Duodenal mucosa (tissue), 2 donors: ENCODE measurements around the gene LTBP3.

Experiments
- H3K27ac ChIP-seq: one replicate; pipeline ENCODE4 v1.7.0; 2013; ENCODE audit warnings: low read depth, low read length
- H3K27me3 ChIP-seq, 2 donors: one replicate each; pipeline ENCODE4 v1.7.0; 2013; ENCODE audit warnings: low read length in 2 of 2, control low read depth in 1 of 2; ENCODE audit not compliant: insufficient read depth in 2 of 2, control insufficient read depth in 1 of 2
- H3K36me3 ChIP-seq, 2 donors: one replicate each; pipeline ENCODE4 v1.7.0; 2013; ENCODE audit warnings: low read length in 2 of 2, control low read depth in 1 of 2; ENCODE audit not compliant: insufficient read depth in 2 of 2, control insufficient read depth in 1 of 2
- H3K4me1 ChIP-seq, 2 donors: one replicate each; pipeline ENCODE4 v1.7.0; 2013; ENCODE audit warnings: low read length in 2 of 2, control low read depth in 1 of 2; ENCODE audit not compliant: insufficient read depth in 2 of 2, control insufficient read depth in 1 of 2
- H3K4me3 ChIP-seq, 2 donors: one replicate each; pipeline ENCODE4 v1.7.0; 2013; ENCODE audit warnings: low read length in 2 of 2, low read depth in 1 of 2
- H3K9ac ChIP-seq, 2 donors: one replicate each; pipeline ENCODE4 v1.7.0; 2013; ENCODE audit warnings: low read length in 2 of 2, low read depth in 1 of 2
- H3K9me3 ChIP-seq, 2 donors: one replicate each; pipeline ENCODE4 v1.7.0; 2013; ENCODE audit warnings: low read length in 2 of 2, control low read depth in 1 of 2; ENCODE audit not compliant: control insufficient read depth in 1 of 2

The LTBP3 gene

GRCh38 chr11:65558002-65558929 lies at the start of gene LTBP3:
Gene LTBP3, minus strand, starts transcription at chr11:65558359. Its CDS starts 400 bp downstream, at chr11:65557959.
- Histone ChIP-seq H3K36me3 (no peaks in the 10 kb centered on the region), H3K4me3 (peak within 1 kb of the TSS; percentile 35 to 64), H3K9ac (peak within 1 kb of the TSS; percentile 51 to 79), H3K27me3 (no peaks in the 10 kb centered on the region), H3K9me3 (no peaks in the 10 kb centered on the region), H3K4me1 (peaks cover 33 to 46% of the 10 kb centered on the region in 2 donors), H3K27ac (peak within 1 kb of the TSS; percentile 80)

- Histone ChIP-seq H3K4me3 (peak overlapping the region in 1 of 2 donors; percentile 13), H3K36me3 (peaks cover 29 to 73% of the 10 kb centered on the region in 2 donors), H3K27ac (peak overlapping the region; percentile 56), H3K9ac (no peak overlapping the region), H3K4me1 (peaks cover 17 to 36% of the 10 kb centered on the region in 2 donors), H3K9me3 (no peaks in the 10 kb centered on the region), H3K27me3 (no peaks in the 10 kb centered on the region)
Observed at GRCh38 chr11:65606876-65607613, 48.9 kb upstream of the LTBP3 start.

GRCh38 chr11:65604258-65604657 lies 46.1 kb upstream of the LTBP3 start:
- H3K27ac ChIP-seq: no peak overlapping the region
- no peak overlapping the region for H3K9ac ChIP-seq
- no peaks in the 10 kb centered on the region for H3K9me3 ChIP-seq
- peaks cover 38 to 60% of the 10 kb centered on the region in 2 donors for H3K36me3 ChIP-seq
- no peaks in the 10 kb centered on the region for H3K27me3 ChIP-seq
- no peak overlapping the region for H3K4me3 ChIP-seq
- H3K4me1 ChIP-seq: peaks cover 0 to 9% of the 10 kb centered on the region in 2 donors

GRCh38 chr11:65599955-65600246 lies 41.7 kb upstream of the LTBP3 start:
- Histone ChIP-seq H3K9me3 (no peaks in the 10 kb centered on the region), H3K36me3 (peaks cover 28 to 47% of the 10 kb centered on the region in 2 donors), H3K27ac (no peak overlapping the region), H3K27me3 (no peaks in the 10 kb centered on the region), H3K9ac (no peak overlapping the region), H3K4me3 (no peak overlapping the region), H3K4me1 (peaks cover 9 to 10% of the 10 kb centered on the region in 2 donors)

- no peak overlapping the region for H3K4me3 ChIP-seq
- H3K27ac ChIP-seq: no peak overlapping the region
- H3K36me3 ChIP-seq: peaks cover 24 to 42% of the 10 kb centered on the region in 2 donors
- no peaks in the 10 kb centered on the region for H3K27me3 ChIP-seq
- H3K9me3 ChIP-seq: no peaks in the 10 kb centered on the region
- H3K9ac ChIP-seq: no peak overlapping the region
- peaks cover 9 to 11% of the 10 kb centered on the region in 2 donors for H3K4me1 ChIP-seq
Observed at GRCh38 chr11:65599216-65599954, 41.2 kb upstream of the LTBP3 start.

GRCh38 chr11:65598258-65598699 lies 40.1 kb upstream of the LTBP3 start:
- Histone ChIP-seq H3K4me1 (peaks cover 9 to 11% of the 10 kb centered on the region in 2 donors), H3K9me3 (no peaks in the 10 kb centered on the region), H3K27ac (no peak overlapping the region), H3K27me3 (no peaks in the 10 kb centered on the region), H3K9ac (no peak overlapping the region), H3K36me3 (peaks cover 24 to 34% of the 10 kb centered on the region in 2 donors), H3K4me3 (no peak overlapping the region)

- no peaks in the 10 kb centered on the region for H3K9me3 ChIP-seq
- H3K4me3 ChIP-seq: no peak overlapping the region
- no peak overlapping the region for H3K9ac ChIP-seq
- H3K4me1 ChIP-seq: peaks cover 11 to 12% of the 10 kb centered on the region in 2 donors
- H3K36me3 ChIP-seq: peaks cover 24 to 32% of the 10 kb centered on the region in 2 donors
- no peaks in the 10 kb centered on the region for H3K27me3 ChIP-seq
- no peak overlapping the region for H3K27ac ChIP-seq
Observed at GRCh38 chr11:65596520-65596919, 38.4 kb upstream of the LTBP3 start.

- Histone ChIP-seq H3K27ac (no peak within 1 kb of the TSS), H3K36me3 (peaks cover 21 to 32% of the 10 kb centered on the region in 2 donors)
Observed at GRCh38 chr11:65595543-65596281, 37.6 kb upstream of the LTBP3 start, which contains the start of gene KCNK7. Gene KCNK7, minus strand, starts transcription at chr11:65595800. Its CDS starts 28 bp downstream, at chr11:65595772.

GRCh38 chr11:65595131-65595530 lies 37.0 kb upstream of the LTBP3 start:
- Histone ChIP-seq H3K4me1 (peaks cover 11 to 13% of the 10 kb centered on the region in 2 donors), H3K9me3 (no peaks in the 10 kb centered on the region), H3K27me3 (no peaks in the 10 kb centered on the region), H3K9ac (no peak overlapping the region), H3K36me3 (peaks cover 19 to 35% of the 10 kb centered on the region in 2 donors), H3K4me3 (no peak overlapping the region), H3K27ac (no peak overlapping the region)

More at GRCh38 chr11:65595543-65596281, 37.6 kb upstream of the LTBP3 start, which contains the start of gene KCNK7:
- H3K4me1 ChIP-seq: peaks cover 11 to 12% of the 10 kb centered on the region in 2 donors
- no peak within 1 kb of the TSS for H3K9ac ChIP-seq
- no peaks in the 10 kb centered on the region for H3K9me3 ChIP-seq
- H3K27me3 ChIP-seq: no peaks in the 10 kb centered on the region
- no peak within 1 kb of the TSS for H3K4me3 ChIP-seq
